Activated CD4-positive, alpha-beta T cell treated with anti-CD3 and anti-CD28 coated beads, Interleukin-2, amount 10 ng/mL, durations not matched to agents 7 days and 5 days (primary cell): ENCODE measurements around the gene ING5. TPM values are rescaled to one million over a fixed set of nuclear protein-coding genes. Genes with fewer than 3 reads are reported as not detected.

ENCODE experiments used
- CTCF ChIA-PET: fragments of 350-600 bp; sonication (Branson Sonifier 250); formaldehyde crosslinking; loops from one replicate; lab custom pipeline; 2021; ENCODE audit warnings: antibody characterized with exemption; lab: Charles Lee
- POLR2A ChIA-PET: fragments of 350-600 bp; sonication (Branson Sonifier 250); formaldehyde crosslinking; loops from one replicate; lab custom pipeline; 2021; ENCODE audit warnings: antibody characterized with exemption; lab: Charles Lee
- DNase-seq: peaks from one replicate; pipeline ENCODE4 v3.0.0-alpha.2; 2020
- H3K27ac Mint-ChIP-seq: one replicate; pipeline ENCODE4 v1.8.0; 2021; ENCODE audit warnings: mild to moderate bottlenecking, moderate library complexity, mixed read lengths
- H3K27me3 Mint-ChIP-seq: one replicate; pipeline ENCODE4 v1.8.0; 2021; ENCODE audit warnings: mixed read lengths
- H3K36me3 Mint-ChIP-seq: one replicate; pipeline ENCODE4 v1.8.0; 2021; ENCODE audit warnings: low read depth, mixed read lengths
- H3K4me1 Mint-ChIP-seq: one replicate; pipeline ENCODE4 v1.8.0; 2021; ENCODE audit warnings: mixed read lengths
- H3K4me3 Mint-ChIP-seq: one replicate; pipeline ENCODE4 v1.8.0; 2021; ENCODE audit warnings: mild to moderate bottlenecking, moderate library complexity, mixed read lengths
- H3K9me3 Mint-ChIP-seq: one replicate; pipeline ENCODE4 v1.8.0; 2021; ENCODE audit warnings: mixed read lengths
- total RNA-seq, 2 experiments: library from RNA; stranded (reverse); gene quantifications; one replicate each; pipeline ENCODE4 v1.2.3, GENCODE V29; 2021

ING5 gene
- total RNA-seq, 2 experiments from 2014 or later: 39.9 to 45.4 TPM

DNA sequence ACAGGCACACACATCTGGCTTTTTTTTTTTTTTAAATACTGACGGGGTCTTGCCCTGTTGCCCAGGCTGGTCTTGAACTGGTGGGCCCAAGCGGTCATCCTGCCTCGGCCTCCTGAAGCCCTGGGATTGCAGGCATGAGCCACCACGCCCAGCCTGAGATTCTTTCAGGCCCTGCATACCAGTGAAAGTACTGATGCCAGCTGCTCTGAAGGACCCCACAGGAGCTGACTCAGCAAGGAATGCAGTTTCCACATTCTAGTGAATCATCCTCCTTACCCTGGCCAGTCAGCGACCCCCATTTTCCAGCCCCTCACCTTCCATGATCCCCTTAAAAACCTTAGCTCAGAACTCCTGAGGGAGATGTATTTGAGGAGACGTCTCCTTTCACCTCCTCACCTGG, 9.4 kb upstream of the ING5 start:
- H3K36me3 Mint-ChIP-seq: peaks cover 22% of the 10 kb centered on the region
- POLR2A ChIA-PET: no interaction called here
- CTCF ChIA-PET: interaction anchor here (0.9 to 1.0 kb wide), 2 partner anchors 8 to 14 kb away, joined by 3 to 4 read pairs; no protein-coding TSS in a partner anchor

DNA sequence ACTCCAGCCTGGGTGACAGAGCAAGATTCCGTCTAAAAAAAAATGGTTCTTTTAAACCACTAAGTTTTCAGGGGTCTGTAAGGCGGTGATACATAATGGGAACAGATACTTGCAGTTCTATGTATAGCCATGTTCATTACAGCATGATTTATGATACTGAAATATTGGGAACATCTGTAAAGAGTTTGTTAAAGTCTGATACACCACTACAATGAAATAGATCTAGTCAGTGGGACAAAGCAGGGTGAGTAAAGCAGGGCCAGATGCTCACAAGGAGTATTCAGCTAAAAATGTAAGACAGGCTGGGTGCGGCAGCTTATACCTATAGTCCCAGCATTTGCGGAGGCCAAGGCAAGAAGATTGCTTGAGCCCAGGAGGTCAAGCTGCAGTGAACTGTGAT, 6.2 kb upstream of the ING5 start:
- Mint-ChIP-seq H3K27ac (no peak overlapping the region), H3K27me3 (no peaks in the 10 kb centered on the region), H3K9me3 (no peaks in the 10 kb centered on the region), H3K36me3 (peaks cover 11% of the 10 kb centered on the region), H3K4me1 (peaks cover 14% of the 10 kb centered on the region), H3K4me3 (no peak overlapping the region)
- CTCF ChIA-PET: no interaction called here
- POLR2A ChIA-PET: no interaction called here
- no peak for DNase-seq

More for the DNA sequence above, 9.4 kb upstream of the ING5 start:
- Mint-ChIP-seq H3K4me3 (no peak overlapping the region), H3K4me1 (peaks cover 19% of the 10 kb centered on the region), H3K9me3 (no peaks in the 10 kb centered on the region), H3K27me3 (no peaks in the 10 kb centered on the region), H3K27ac (peak overlapping the region; percentile 46)
- DNase-seq: no peak

GRCh38 chr2:241701149-241701398, 765 bp upstream of the ING5 start:
- H3K27me3 Mint-ChIP-seq: no peaks in the 10 kb centered on the region
- peaks cover 25% of the 10 kb centered on the region for H3K4me1 Mint-ChIP-seq
- peak overlapping the region; percentile 96 for H3K27ac Mint-ChIP-seq
- DNase-seq: no peak
- POLR2A ChIA-PET: interaction anchor here (1.0 kb wide), 1 partner anchor 165 kb away, joined by 3 read pairs; no protein-coding TSS in a partner anchor
- H3K4me3 Mint-ChIP-seq: peak overlapping the region; percentile 86
- peaks cover 3% of the 10 kb centered on the region for H3K9me3 Mint-ChIP-seq
- CTCF ChIA-PET: interaction anchor here (0.7 to 6.0 kb wide), 5 partner anchors 9 to 178 kb away, joined by 3 to 37 read pairs (median 20); partner anchors contain the start of gene DTYMK
- peaks cover 13% of the 10 kb centered on the region for H3K36me3 Mint-ChIP-seq

DNA sequence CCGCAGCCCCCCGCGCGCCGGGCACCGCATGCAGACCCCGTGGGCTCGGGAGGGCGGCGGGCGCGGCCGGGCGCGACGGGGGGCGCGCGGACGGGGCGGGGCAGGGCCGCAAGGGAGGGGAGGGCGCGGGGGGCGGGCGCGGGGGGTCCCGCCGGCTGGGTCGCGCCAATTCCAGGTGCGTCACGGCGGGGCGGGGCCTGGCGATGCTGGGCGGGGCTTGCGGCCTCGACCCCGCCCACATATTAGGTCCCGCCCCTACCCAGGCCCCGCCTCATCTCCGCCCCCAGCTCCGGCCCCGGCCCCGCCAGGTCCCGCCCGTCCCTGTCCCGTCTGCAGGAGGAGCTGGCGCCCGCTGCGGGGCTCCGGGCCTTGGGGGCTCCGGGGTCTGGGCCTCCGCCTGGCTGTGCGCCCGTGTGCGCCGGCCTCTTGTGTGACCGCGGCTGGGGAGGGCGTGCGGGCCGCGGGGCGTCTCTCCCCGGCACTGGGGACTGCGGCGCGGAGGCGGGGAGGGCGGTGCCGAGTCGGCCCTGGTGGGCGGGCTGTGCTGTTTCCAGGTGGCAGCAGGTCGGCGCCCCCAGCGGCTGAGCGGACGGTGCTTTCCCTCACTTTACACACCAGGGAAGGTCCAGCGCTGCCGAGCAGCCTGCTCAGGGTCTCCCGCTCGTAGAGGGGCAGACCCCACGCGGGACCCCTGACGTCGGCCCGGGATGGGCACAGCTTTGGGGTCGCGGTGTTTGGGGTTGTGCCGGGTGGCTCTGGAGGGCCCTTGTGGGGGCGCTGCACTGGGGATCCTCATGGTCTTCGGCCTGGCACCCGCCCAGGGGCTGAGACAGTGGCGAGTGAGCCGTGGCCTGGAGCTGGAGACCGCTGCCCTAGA, 554 bp downstream of the ING5 start:
- peak; percentile 85 for DNase-seq
- ChIA-PET CTCF (interaction anchor here (0.6 to 6.0 kb wide), 11 partner anchors 10 to 364 kb away, joined by 3 to 37 read pairs (median 3); partner anchors contain the start of genes D2HGDH and DTYMK), POLR2A (interaction anchor here (1.4 kb wide), 1 partner anchor 32 kb away, joined by 3 read pairs; the partner anchor contains the start of gene D2HGDH)
- Mint-ChIP-seq H3K9me3 (peaks cover 7% of the 10 kb centered on the region), H3K27me3 (no peaks in the 10 kb centered on the region), H3K27ac (peak overlapping the region; percentile 72), H3K4me3 (peak overlapping the region; percentile 83), H3K36me3 (peaks cover 26% of the 10 kb centered on the region), H3K4me1 (peaks cover 25% of the 10 kb centered on the region)

DNA sequence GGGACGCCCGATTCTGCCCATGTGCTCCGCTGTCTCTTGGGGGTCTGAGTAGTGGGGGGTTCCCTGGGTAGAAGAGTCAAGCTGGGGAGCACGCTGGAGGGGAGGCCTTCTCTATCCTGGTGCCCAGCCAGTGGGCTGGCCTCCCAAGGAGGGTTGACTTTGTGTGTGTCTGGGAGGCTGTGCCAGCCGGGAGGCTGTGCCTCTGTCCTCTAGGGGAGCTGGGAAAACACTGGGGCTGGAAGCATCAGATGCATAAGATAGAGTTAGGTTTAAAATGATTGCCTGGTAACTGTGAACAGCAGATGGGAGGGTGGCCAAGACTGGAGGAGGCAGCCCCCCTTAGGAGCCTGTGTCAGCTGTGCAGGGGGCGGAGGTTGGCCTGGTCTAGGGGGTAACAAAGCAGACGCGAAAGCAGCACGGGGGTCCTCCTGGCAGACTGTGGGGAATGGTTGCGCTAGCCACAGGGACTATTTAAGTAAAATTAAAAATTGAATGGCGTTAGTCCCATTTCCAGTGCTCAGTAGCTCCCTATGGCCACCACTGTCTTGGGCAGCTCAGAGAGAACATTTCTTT, 1.3 kb downstream of the ING5 start:
- no peaks in the 10 kb centered on the region for H3K27me3 Mint-ChIP-seq
- H3K36me3 Mint-ChIP-seq: peaks cover 31% of the 10 kb centered on the region
- no peak for DNase-seq
- H3K4me1 Mint-ChIP-seq: peaks cover 25% of the 10 kb centered on the region
- H3K4me3 Mint-ChIP-seq: peak overlapping the region; percentile 83
- H3K9me3 Mint-ChIP-seq: peaks cover 7% of the 10 kb centered on the region
- ChIA-PET POLR2A (no interaction called here), CTCF (interaction anchor here (0.6 to 6.0 kb wide), 8 partner anchors 9 to 363 kb away, joined by 3 to 37 read pairs (median 8); partner anchors contain the start of genes D2HGDH and DTYMK)
- peak overlapping the region; percentile 72 for H3K27ac Mint-ChIP-seq

GRCh38 chr2:241706537-241706936, 4.7 kb downstream of the ING5 start:
- Mint-ChIP-seq H3K36me3 (peaks cover 50% of the 10 kb centered on the region), H3K4me3 (no peak overlapping the region), H3K4me1 (peaks cover 8% of the 10 kb centered on the region), H3K9me3 (peaks cover 7% of the 10 kb centered on the region), H3K27ac (no peak overlapping the region), H3K27me3 (no peaks in the 10 kb centered on the region)
- CTCF ChIA-PET: interaction anchor here (0.7 to 0.9 kb wide), 3 partner anchors 9 to 245 kb away, joined by 4 to 5 read pairs (median 4); no protein-coding TSS in a partner anchor
- DNase-seq: no peak
- POLR2A ChIA-PET: interaction anchor here (0.6 kb wide), 1 partner anchor 153 kb away, joined by 4 read pairs; no protein-coding TSS in a partner anchor

GRCh38 chr2:241708879-241709278, 7.0 kb downstream of the ING5 start:
- Mint-ChIP-seq H3K27ac (no peak overlapping the region), H3K36me3 (peaks cover 59% of the 10 kb centered on the region), H3K27me3 (no peaks in the 10 kb centered on the region), H3K4me3 (no peak overlapping the region), H3K9me3 (peaks cover 7% of the 10 kb centered on the region), H3K4me1 (peaks cover 1% of the 10 kb centered on the region)
- POLR2A ChIA-PET: no interaction called here
- DNase-seq: no peak
- CTCF ChIA-PET: interaction anchor here (1.2 kb wide), 1 partner anchor 35 kb away, joined by 3 read pairs; no protein-coding TSS in a partner anchor

GRCh38 chr2:241719093-241719492, 17.3 kb downstream of the ING5 start:
- peaks cover 50% of the 10 kb centered on the region for H3K36me3 Mint-ChIP-seq
- H3K27ac Mint-ChIP-seq: no peak overlapping the region
- no peaks in the 10 kb centered on the region for H3K27me3 Mint-ChIP-seq
- peaks cover 9% of the 10 kb centered on the region for H3K9me3 Mint-ChIP-seq
- CTCF ChIA-PET: interaction anchor here (1.1 to 1.6 kb wide), 3 partner anchors 10 to 21 kb away, joined by 3 to 5 read pairs (median 3); no protein-coding TSS in a partner anchor
- peaks cover 2% of the 10 kb centered on the region for H3K4me1 Mint-ChIP-seq
- no peak for DNase-seq
- H3K4me3 Mint-ChIP-seq: no peak overlapping the region
- POLR2A ChIA-PET: no interaction called here

DNA sequence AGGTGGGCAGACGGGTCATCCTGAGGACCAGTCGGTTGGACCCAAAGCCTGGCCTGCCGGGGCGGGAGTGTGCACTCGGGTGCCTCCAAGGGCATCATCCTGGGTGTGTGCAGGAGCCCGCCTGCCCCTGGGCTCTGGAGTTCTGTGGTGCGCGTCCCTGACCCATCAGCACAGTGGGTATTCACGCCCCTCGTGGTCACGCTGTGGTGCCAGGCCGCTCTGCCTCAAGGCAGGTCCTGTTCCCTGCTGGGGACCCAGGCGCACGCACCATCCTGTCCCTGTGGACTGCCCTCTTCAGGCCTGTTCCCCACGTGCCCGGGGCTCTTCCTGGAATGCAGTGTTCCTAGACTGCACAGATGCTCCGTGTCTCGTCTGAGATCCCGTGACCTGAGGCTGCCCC, 18.3 kb downstream of the ING5 start:
- POLR2A ChIA-PET: no interaction called here
- no peak overlapping the region for H3K4me3 Mint-ChIP-seq
- no peak for DNase-seq
- peaks cover 2% of the 10 kb centered on the region for H3K4me1 Mint-ChIP-seq
- peaks cover 11% of the 10 kb centered on the region for H3K9me3 Mint-ChIP-seq
- H3K36me3 Mint-ChIP-seq: peaks cover 46% of the 10 kb centered on the region
- H3K27ac Mint-ChIP-seq: no peak overlapping the region
- CTCF ChIA-PET: interaction anchor here (1.4 kb wide), 1 partner anchor 20 kb away, joined by 5 read pairs; no protein-coding TSS in a partner anchor
- no peaks in the 10 kb centered on the region for H3K27me3 Mint-ChIP-seq

- Mint-ChIP-seq H3K36me3 (peaks cover 48% of the 10 kb centered on the region), H3K4me3 (no peak overlapping the region), H3K27me3 (no peaks in the 10 kb centered on the region), H3K27ac (no peak overlapping the region), H3K9me3 (peaks cover 11% of the 10 kb centered on the region), H3K4me1 (peaks cover 2% of the 10 kb centered on the region)
- ChIA-PET POLR2A (no interaction called here), CTCF (no interaction called here)
- DNase-seq: no peak
Observed at GRCh38 chr2:241720560-241720959, 18.7 kb downstream of the ING5 start.

- Mint-ChIP-seq H3K27me3 (no peaks in the 10 kb centered on the region), H3K36me3 (peaks cover 43% of the 10 kb centered on the region), H3K4me1 (peaks cover 2% of the 10 kb centered on the region), H3K27ac (no peak overlapping the region), H3K4me3 (no peak overlapping the region), H3K9me3 (peaks cover 11% of the 10 kb centered on the region)
- CTCF ChIA-PET: interaction anchor here (1.3 kb wide), 1 partner anchor 157 kb away, joined by 4 read pairs; no protein-coding TSS in a partner anchor
- no peak for DNase-seq
- POLR2A ChIA-PET: no interaction called here
Observed at GRCh38 chr2:241721852-241722251, 20.0 kb downstream of the ING5 start.

GRCh38 chr2:241722896-241723454, 21.1 kb downstream of the ING5 start:
- Mint-ChIP-seq H3K4me3 (no peak overlapping the region), H3K36me3 (peaks cover 43% of the 10 kb centered on the region), H3K9me3 (peaks cover 11% of the 10 kb centered on the region), H3K4me1 (no peaks in the 10 kb centered on the region), H3K27me3 (no peaks in the 10 kb centered on the region), H3K27ac (no peak overlapping the region)
- DNase-seq: no peak
- POLR2A ChIA-PET: no interaction called here
- CTCF ChIA-PET: interaction anchor here (1.3 kb wide), 1 partner anchor 156 kb away, joined by 4 read pairs; no protein-coding TSS in a partner anchor
